Karpas-422 (cell line): Measurements from ENCODE around the gene HYDIN. TPM values are rescaled to one million over a fixed set of nuclear protein-coding genes. Genes with fewer than 3 reads are reported as not detected.

ENCODE experiments used
- DNase-seq: peaks from one replicate; pipeline ENCODE4 v3.0.0-alpha.2; 2015
- H2AFZ ChIP-seq: fragments of 200-600 bp; sonication (generic); 2 replicates; pipeline ENCODE4 v1.6.1; 2014; ENCODE audit warnings: antibody characterized with exemption, low read length, mixed read lengths
- H3K27ac ChIP-seq: fragments of 200-600 bp; sonication (generic); 2 replicates; pipeline ENCODE4 v1.5.1; 2014; ENCODE audit warnings: mild to moderate bottlenecking, low read length, moderate library complexity
- H3K27me3 ChIP-seq: fragments of 200-600 bp; sonication (generic); 2 replicates; pipeline ENCODE4 v1.6.1; 2014; ENCODE audit warnings: low read length, mixed read lengths
- H3K36me3 ChIP-seq: fragments of 200-600 bp; sonication (generic); 2 replicates; pipeline ENCODE4 v1.6.1; 2014; ENCODE audit warnings: low read length, mixed read lengths; ENCODE audit not compliant: insufficient read depth
- H3K4me1 ChIP-seq: fragments of 200-600 bp; sonication (generic); 2 replicates; pipeline ENCODE4 v1.6.1; 2014; ENCODE audit warnings: mild to moderate bottlenecking, low read length, mixed read lengths
- H3K4me2 ChIP-seq: fragments of 200-600 bp; sonication (generic); 2 replicates; pipeline ENCODE4 v1.6.1; 2014; ENCODE audit warnings: low read length, low read depth, mild to moderate bottlenecking; ENCODE audit not compliant: poor library complexity, severe bottlenecking
- H3K4me3 ChIP-seq: fragments of 200-600 bp; sonication (generic); 2 replicates; pipeline ENCODE4 v1.5.1; 2014; ENCODE audit warnings: mild to moderate bottlenecking, antibody characterized with exemption, low read length, mixed read lengths
- H3K79me2 ChIP-seq: fragments of 200-600 bp; sonication (generic); 2 replicates; pipeline ENCODE4 v1.6.1; 2014; ENCODE audit warnings: mild to moderate bottlenecking, low read length, mixed read lengths
- H3K9ac ChIP-seq: fragments of 200-600 bp; sonication (generic); 2 replicates; pipeline ENCODE4 v1.6.0; 2014; ENCODE audit warnings: low read length
- H3K9me2 ChIP-seq: fragments of 200-600 bp; sonication (generic), shearing (Covaris generic); replicated peaks from 2 replicates; pipeline ENCODE4 v1.6.0; 2014; ENCODE audit warnings: mild to moderate bottlenecking, low read length, moderate library complexity; ENCODE audit not compliant: insufficient read depth
- H3K9me3 ChIP-seq: fragments of 300-700, 200-600 bp; sonication (generic); 2 replicates; pipeline ENCODE4 v1.6.1; 2014; ENCODE audit warnings: low read length, mixed read lengths
- H4K20me1 ChIP-seq: fragments of 200-600 bp; sonication (generic); 2 replicates; pipeline ENCODE4 v1.6.1; 2014; ENCODE audit warnings: mild to moderate bottlenecking, antibody characterized with exemption, low read length, low read depth; ENCODE audit not compliant: insufficient read depth
- small RNA-seq: library from RNA; depleted of rRNA; stranded (forward); fragments of <200 nt; gene quantifications from one replicate; pipeline ENCODE3, GENCODE V24; 2014
- total RNA-seq: library from RNA; depleted of rRNA; stranded (reverse); fragments of >200 nt; shearing (Covaris generic); gene quantifications from 2 replicates; pipeline ENCODE4 v1.2.3, GENCODE V29; 2014; ENCODE audit warnings: low replicate concordance; rRNA removed

The HYDIN gene
- total RNA-seq, 1 experiment from 2014 or later = not detected

DNA sequence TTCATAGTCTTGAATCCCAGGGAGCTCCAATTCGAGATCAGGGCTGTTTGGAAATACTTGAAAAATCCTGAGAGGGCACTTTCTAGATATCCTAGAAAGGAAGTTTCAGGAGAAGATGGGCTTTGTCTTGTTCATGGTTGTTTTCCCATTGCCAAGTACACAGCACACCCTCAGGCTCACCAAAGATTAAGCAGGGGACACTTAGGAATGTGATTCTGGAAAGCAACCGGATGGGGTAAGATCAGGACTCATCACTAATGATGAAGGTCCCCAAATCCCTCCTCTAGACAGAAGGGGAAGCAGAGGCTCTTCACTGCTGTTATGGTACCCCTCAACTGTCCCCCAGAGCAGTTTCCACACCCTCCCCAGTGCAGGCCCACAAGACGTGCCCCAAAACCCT is 470.3 kb downstream of the HYDIN start:
- Histone ChIP-seq H3K9ac (no peak overlapping the region), H4K20me1 (no peaks in the 10 kb centered on the region), H3K4me2 (no peak overlapping the region), H3K79me2 (no peaks in the 10 kb centered on the region), H3K4me1 (no peaks in the 10 kb centered on the region), H3K4me3 (no peak overlapping the region), H3K27me3 (no peaks in the 10 kb centered on the region), H3K9me3 (no peaks in the 10 kb centered on the region), H3K9me2 (no peaks in the 10 kb centered on the region), H3K27ac (no peak overlapping the region), H3K36me3 (no peaks in the 10 kb centered on the region), H2AFZ (no peak overlapping the region)
- DNase-seq = no peak

DNA sequence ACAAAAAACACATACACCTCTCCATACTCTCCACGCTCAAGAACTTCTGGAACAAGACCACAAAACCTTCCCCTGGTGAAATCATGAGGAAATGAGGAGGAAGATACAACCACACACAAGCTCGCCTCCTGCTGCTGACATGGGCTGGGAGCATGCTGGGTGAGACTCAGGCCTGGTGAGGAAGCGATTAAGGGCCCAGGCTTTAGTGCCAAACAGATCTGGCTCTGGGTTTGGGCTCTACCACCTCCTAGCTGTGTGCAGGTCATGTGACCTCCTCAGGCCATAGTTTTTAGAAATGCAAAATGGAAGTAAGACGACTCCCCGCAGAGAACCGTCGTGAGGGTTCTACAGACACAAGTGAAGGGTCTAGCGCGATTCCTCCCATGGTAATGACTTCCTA is 470.9 kb downstream of the HYDIN start:
- Histone ChIP-seq H3K4me1 (no peaks in the 10 kb centered on the region), H3K4me2 (no peak overlapping the region), H3K9ac (no peak overlapping the region), H3K36me3 (no peaks in the 10 kb centered on the region), H3K79me2 (no peaks in the 10 kb centered on the region), H2AFZ (no peak overlapping the region), H3K27me3 (no peaks in the 10 kb centered on the region), H3K27ac (no peak overlapping the region), H3K9me3 (no peaks in the 10 kb centered on the region), H3K9me2 (no peaks in the 10 kb centered on the region), H3K4me3 (no peak overlapping the region), H4K20me1 (no peaks in the 10 kb centered on the region)
- no peak for DNase-seq

DNA sequence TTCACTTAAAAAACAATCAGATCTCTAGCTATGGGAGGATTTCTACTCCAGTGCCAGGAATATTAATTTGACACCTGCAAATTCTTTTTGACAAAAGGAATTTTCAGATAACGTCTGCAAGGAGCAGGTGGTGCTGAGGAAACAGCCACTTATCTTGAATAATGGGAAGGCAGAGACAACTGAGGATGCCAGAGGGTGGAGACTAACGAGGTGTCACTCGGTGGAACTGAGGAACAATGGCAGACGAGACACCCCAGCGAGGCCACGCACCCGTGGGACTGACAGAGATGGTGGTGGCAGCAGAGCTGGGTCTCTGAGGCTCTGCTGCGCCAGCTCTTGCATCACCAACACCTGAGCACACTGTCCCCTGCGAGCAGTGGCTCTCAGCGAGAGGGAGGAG is 471.7 kb downstream of the HYDIN start:
- H3K36me3 ChIP-seq = no peaks in the 10 kb centered on the region
- H3K27ac ChIP-seq = no peak overlapping the region
- H3K4me2 ChIP-seq = no peak overlapping the region
- no peaks in the 10 kb centered on the region for H3K27me3 ChIP-seq
- H3K9me2 ChIP-seq = no peaks in the 10 kb centered on the region
- H3K4me1 ChIP-seq = no peaks in the 10 kb centered on the region
- H3K9me3 ChIP-seq = no peaks in the 10 kb centered on the region
- no peaks in the 10 kb centered on the region for H3K79me2 ChIP-seq
- H3K9ac ChIP-seq = no peak overlapping the region
- no peaks in the 10 kb centered on the region for H4K20me1 ChIP-seq
- no peak for DNase-seq
- no peak overlapping the region for H3K4me3 ChIP-seq
- no peak overlapping the region for H2AFZ ChIP-seq

Small RNAs within 50 kb of the gene (small RNA-seq; reads per million reads assigned to genes)
- gene RNU6ATAC25P = not detected

Other genes with a start within 250 kb of the HYDIN start
- 14.6 and 44.5 TPM in 2 replicates for gene CMTR2, start 58.7 kb upstream of the HYDIN start, total RNA-seq
- not detected in 2 replicates for gene CALB2, start 128.0 kb upstream of the HYDIN start, total RNA-seq
- gene TLE7, start 211.3 kb upstream of the HYDIN start, total RNA-seq = not detected in 2 replicates
- gene ZNF23, start 231.5 kb upstream of the HYDIN start, total RNA-seq = 8.9 and 13.6 TPM in 2 replicates